Measurements from ENCODE around the gene ZCWPW1. TPM values are rescaled to one million over a fixed set of nuclear protein-coding genes. Genes with fewer than 3 reads are reported as not detected.
A peak's percentile ranks its signal among the peaks of the same experiment; 100 is the strongest.

The ZCWPW1 gene
- total and polyA plus RNA-seq, 2 of the 13 experiments (the other 11 are each of a cell fraction or from before 2014, with no cell fraction given) = 2.4 to 2.5 TPM

- TF ChIP-seq, protein P1, sequence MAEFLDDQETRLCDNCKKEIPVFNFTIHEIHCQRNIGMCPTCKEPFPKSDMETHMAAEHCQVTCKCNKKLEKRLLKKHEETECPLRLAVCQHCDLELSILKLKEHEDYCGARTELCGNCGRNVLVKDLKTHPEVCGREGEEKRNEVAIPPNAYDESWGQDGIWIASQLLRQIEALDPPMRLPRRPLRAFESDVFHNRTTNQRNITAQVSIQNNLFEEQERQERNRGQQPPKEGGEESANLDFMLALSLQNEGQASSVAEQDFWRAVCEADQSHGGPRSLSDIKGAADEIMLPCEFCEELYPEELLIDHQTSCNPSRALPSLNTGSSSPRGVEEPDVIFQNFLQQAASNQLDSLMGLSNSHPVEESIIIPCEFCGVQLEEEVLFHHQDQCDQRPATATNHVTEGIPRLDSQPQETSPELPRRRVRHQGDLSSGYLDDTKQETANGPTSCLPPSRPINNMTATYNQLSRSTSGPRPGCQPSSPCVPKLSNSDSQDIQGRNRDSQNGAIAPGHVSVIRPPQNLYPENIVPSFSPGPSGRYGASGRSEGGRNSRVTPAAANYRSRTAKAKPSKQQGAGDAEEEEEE (CRISPR knock-in tag; IDR thresholded peaks at IDR 0.05; ENCODE audit: borderline replicate concordance) = no peak; the same call in 1 of the 2 replicates
- TF ChIP-seq, protein P2, sequence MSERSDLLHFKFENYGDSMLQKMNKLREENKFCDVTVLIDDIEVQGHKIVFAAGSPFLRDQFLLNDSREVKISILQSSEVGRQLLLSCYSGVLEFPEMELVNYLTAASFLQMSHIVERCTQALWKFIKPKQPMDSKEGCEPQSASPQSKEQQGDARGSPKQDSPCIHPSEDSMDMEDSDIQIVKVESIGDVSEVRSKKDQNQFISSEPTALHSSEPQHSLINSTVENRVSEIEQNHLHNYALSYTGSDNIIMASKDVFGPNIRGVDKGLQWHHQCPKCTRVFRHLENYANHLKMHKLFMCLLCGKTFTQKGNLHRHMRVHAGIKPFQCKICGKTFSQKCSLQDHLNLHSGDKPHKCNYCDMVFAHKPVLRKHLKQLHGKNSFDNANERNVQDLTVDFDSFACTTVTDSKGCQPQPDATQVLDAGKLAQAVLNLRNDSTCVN (CRISPR knock-in tag; IDR thresholded peaks at IDR 0.05; ENCODE audit: borderline replicate concordance) = peak; percentile 78
- peak; percentile 96 for TF ChIP-seq BORCS8-MEF2B (CRISPR knock-in tag; IDR thresholded peaks at IDR 0.05)
- peak; percentile 67; the same call in 1 of the 2 replicates for TF ChIP-seq CCDC6 (CRISPR knock-in tag; IDR thresholded peaks at IDR 0.05)
- TF ChIP-seq, protein P3, sequence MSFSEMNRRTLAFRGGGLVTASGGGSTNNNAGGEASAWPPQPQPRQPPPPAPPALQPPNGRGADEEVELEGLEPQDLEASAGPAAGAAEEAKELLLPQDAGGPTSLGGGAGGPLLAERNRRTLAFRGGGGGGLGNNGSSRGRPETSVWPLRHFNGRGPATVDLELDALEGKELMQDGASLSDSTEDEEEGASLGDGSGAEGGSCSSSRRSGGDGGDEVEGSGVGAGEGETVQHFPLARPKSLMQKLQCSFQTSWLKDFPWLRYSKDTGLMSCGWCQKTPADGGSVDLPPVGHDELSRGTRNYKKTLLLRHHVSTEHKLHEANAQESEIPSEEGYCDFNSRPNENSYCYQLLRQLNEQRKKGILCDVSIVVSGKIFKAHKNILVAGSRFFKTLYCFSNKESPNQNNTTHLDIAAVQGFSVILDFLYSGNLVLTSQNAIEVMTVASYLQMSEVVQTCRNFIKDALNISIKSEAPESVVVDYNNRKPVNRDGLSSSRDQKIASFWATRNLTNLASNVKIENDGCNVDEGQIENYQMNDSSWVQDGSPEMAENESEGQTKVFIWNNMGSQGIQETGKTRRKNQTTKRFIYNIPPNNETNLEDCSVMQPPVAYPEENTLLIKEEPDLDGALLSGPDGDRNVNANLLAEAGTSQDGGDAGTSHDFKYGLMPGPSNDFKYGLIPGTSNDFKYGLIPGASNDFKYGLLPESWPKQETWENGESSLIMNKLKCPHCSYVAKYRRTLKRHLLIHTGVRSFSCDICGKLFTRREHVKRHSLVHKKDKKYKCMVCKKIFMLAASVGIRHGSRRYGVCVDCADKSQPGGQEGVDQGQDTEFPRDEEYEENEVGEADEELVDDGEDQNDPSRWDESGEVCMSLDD (CRISPR knock-in tag; IDR thresholded peaks at IDR 0.05; ENCODE audit: borderline replicate concordance) = peak; percentile 98
- peak; percentile 80 for TF ChIP-seq ZNF543 (CRISPR knock-in tag; IDR thresholded peaks at IDR 0.05)
- TF ChIP-seq PHB2 (IDR thresholded peaks at IDR 0.05; ENCODE audit: partially characterized antibody) = no peak
- TF ChIP-seq MYC (CRISPR knock-in tag; IDR thresholded peaks at IDR 0.05; ENCODE audit: borderline replicate concordance) = no peak; the same call in 1 of the 2 replicates
- peak; percentile 25; the same call in 1 of the 2 replicates for TF ChIP-seq ZFAT (CRISPR knock-in tag; conservative IDR thresholded peaks at IDR 0.05)
- peak; percentile 19; the same call in 1 of the 2 replicates for TF ChIP-seq ZNF614 (CRISPR knock-in tag; IDR thresholded peaks at IDR 0.05; ENCODE audit: borderline replicate concordance)
- TF ChIP-seq KLF15 (CRISPR knock-in tag; IDR thresholded peaks at IDR 0.05; ENCODE audit: borderline replicate concordance) = peak; percentile 58; the same call in 1 of the 2 replicates
- TF ChIP-seq NONO (IDR thresholded peaks at IDR 0.05) = no peak
- TF ChIP-seq NONO (CRISPR knock-in tag; conservative IDR thresholded peaks at IDR 0.05) = peak; percentile 86
- TF ChIP-seq ZNF678 (CRISPR knock-in tag; IDR thresholded peaks at IDR 0.05) = no peak; the same call in 1 of the 2 replicates
- no peak; the same call in 1 of the 2 replicates for TF ChIP-seq ZFP36L1 (CRISPR knock-in tag; IDR thresholded peaks at IDR 0.05)
- TF ChIP-seq, protein P4, sequence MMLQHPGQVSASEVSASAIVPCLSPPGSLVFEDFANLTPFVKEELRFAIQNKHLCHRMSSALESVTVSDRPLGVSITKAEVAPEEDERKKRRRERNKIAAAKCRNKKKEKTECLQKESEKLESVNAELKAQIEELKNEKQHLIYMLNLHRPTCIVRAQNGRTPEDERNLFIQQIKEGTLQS (CRISPR knock-in tag; IDR thresholded peaks at IDR 0.05) = peak; percentile 28; the same call in 1 of the 2 replicates
- TF ChIP-seq ZEB1 (IDR thresholded peaks at IDR 0.05; ENCODE audit: insufficient replicate concordance, low read depth) = no peak
- TF ChIP-seq ZNF20 (CRISPR knock-in tag; IDR thresholded peaks at IDR 0.05) = no peak
- TF ChIP-seq, protein P5, sequence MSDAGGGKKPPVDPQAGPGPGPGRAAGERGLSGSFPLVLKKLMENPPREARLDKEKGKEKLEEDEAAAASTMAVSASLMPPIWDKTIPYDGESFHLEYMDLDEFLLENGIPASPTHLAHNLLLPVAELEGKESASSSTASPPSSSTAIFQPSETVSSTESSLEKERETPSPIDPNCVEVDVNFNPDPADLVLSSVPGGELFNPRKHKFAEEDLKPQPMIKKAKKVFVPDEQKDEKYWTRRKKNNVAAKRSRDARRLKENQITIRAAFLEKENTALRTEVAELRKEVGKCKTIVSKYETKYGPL (CRISPR knock-in tag; IDR thresholded peaks at IDR 0.05) = 0 out of 2 replicates have a peak, but pooled peaks have one; percentile 56
- peak; percentile 75; the same call in 1 of the 2 replicates for TF ChIP-seq PCBP1 (IDR thresholded peaks at IDR 0.05; ENCODE audit: borderline replicate concordance, low read depth, low read length)
- TF ChIP-seq ZNF597 (CRISPR knock-in tag; IDR thresholded peaks at IDR 0.05) = peak; percentile 87; the same call in 1 of the 2 replicates
Observed at GRCh38 chr7:100428199-100428966, at the start of gene ZCWPW1 (continued).

Measured in HepG2 (cell line).